OCI-LY1 (cell line): ENCODE results near the gene PFKL.

Experiments
- H2AFZ ChIP-seq: fragments of 200-600 bp; sonication (generic), shearing (Covaris generic); 2 replicates; pipeline ENCODE4 v1.6.0; 2014; ENCODE audit warnings: antibody characterized with exemption, mild to moderate bottlenecking, low read length
- H3F3A ChIP-seq: fragments of 200-600 bp; sonication (generic), shearing (Covaris generic); 2 replicates; pipeline ENCODE4 v1.6.0; 2014; ENCODE audit warnings: mild to moderate bottlenecking, antibody characterized with exemption, low read length, moderate library complexity; ENCODE audit not compliant: insufficient read depth
- H3K27ac ChIP-seq: fragments of 200-600 bp; sonication (generic); 2 replicates; pipeline ENCODE4 v1.5.1; 2014; ENCODE audit warnings: low read length, mixed run types, mild to moderate bottlenecking, low read depth; ENCODE audit not compliant: poor library complexity, severe bottlenecking
- H3K27me3 ChIP-seq: fragments of 200-600 bp; sonication (generic); 2 replicates; pipeline ENCODE4 v1.6.0; 2014; ENCODE audit warnings: antibody characterized with exemption, mild to moderate bottlenecking, low read length, moderate library complexity; ENCODE audit not compliant: insufficient read depth
- H3K36me3 ChIP-seq: fragments of 200-600 bp; sonication (generic); 2 replicates; pipeline ENCODE4 v1.6.1; 2014; ENCODE audit warnings: mild to moderate bottlenecking, antibody characterized with exemption, low read length, moderate library complexity, mixed read lengths; ENCODE audit not compliant: insufficient read depth
- H3K4me1 ChIP-seq: fragments of 200-600 bp; sonication (generic); 2 replicates; pipeline ENCODE4 v1.5.1; 2014; ENCODE audit warnings: mild to moderate bottlenecking, low read length, moderate library complexity; ENCODE audit not compliant: insufficient read depth, severe bottlenecking
- H3K4me2 ChIP-seq: fragments of 200-600 bp; sonication (generic), shearing (Covaris generic); 2 replicates; pipeline ENCODE4 v1.6.1; 2014; ENCODE audit warnings: low read length
- H3K4me3 ChIP-seq: fragments of 200-600 bp; sonication (generic); 2 replicates; pipeline ENCODE4 v1.5.1; 2014; ENCODE audit warnings: low read length, low read depth, mild to moderate bottlenecking, mixed read lengths; ENCODE audit not compliant: poor library complexity, severe bottlenecking
- H3K79me2 ChIP-seq: fragments of 200-600 bp; shearing (Covaris generic); 2 replicates; pipeline ENCODE4 v1.6.1; 2016; ENCODE audit warnings: mixed run types, low read length, mixed read lengths; ENCODE audit not compliant: insufficient read depth
- H3K9ac ChIP-seq: fragments of 200-600 bp; sonication (generic), shearing (Covaris generic); 2 replicates; pipeline ENCODE4 v1.6.1; 2014; ENCODE audit warnings: mild to moderate bottlenecking, low read length, mixed read lengths
- H3K9me2 ChIP-seq: fragments of 200-600 bp; sonication (generic), shearing (Covaris generic); 2 replicates; pipeline ENCODE4 v1.6.1; 2014; ENCODE audit warnings: low read depth, mild to moderate bottlenecking, low read length, mixed read lengths
- H3K9me3 ChIP-seq: fragments of 200-600 bp; shearing (Covaris generic); 2 replicates; pipeline ENCODE4 v1.6.1; 2014; ENCODE audit warnings: low read length, mixed read lengths
- H4K20me1 ChIP-seq: fragments of 200-600 bp; sonication (generic), shearing (Covaris generic); 2 replicates; pipeline ENCODE4 v1.6.0; 2016; ENCODE audit warnings: mild to moderate bottlenecking, low read length; ENCODE audit not compliant: insufficient read depth
- CTCF ChIP-seq: fragments of 200-600 bp; sonication (generic), shearing (Covaris generic); IDR thresholded peaks from 2 replicates; pipeline ENCODE4 v1.5.1; 2017; ENCODE audit warnings: mild to moderate bottlenecking, antibody characterized with exemption, low read length, moderate library complexity, mixed read lengths
- EZH2 ChIP-seq: fragments of 200-600 bp; sonication (generic), shearing (Covaris generic); IDR thresholded peaks from 2 replicates; pipeline ENCODE4 v1.8.0; 2017; ENCODE audit warnings: borderline replicate concordance, mixed run types, mild to moderate bottlenecking, antibody characterized with exemption, low read length, moderate library complexity, mixed read lengths

The PFKL gene

GRCh38 chr21:44290327-44291077 lies 9.4 kb upstream of the PFKL start:
- no peaks in the 10 kb centered on the region for H4K20me1 ChIP-seq
- H3K36me3 ChIP-seq: no peaks in the 10 kb centered on the region
- H3K27ac ChIP-seq: no peak overlapping the region
- H3K79me2 ChIP-seq: no peaks in the 10 kb centered on the region
- H3K9ac ChIP-seq: no peak overlapping the region
- no peaks in the 10 kb centered on the region for H3K4me1 ChIP-seq
- TF ChIP-seq EZH2 (no peak), CTCF (no peak)
- H3K9me3 ChIP-seq: no peaks in the 10 kb centered on the region
- H2AFZ ChIP-seq: no peak overlapping the region
- H3K9me2 ChIP-seq: no peaks in the 10 kb centered on the region
- H3F3A ChIP-seq: no peaks in the 10 kb centered on the region
- H3K27me3 ChIP-seq: 0 out of 2 replicates have a peak, but pooled peaks cover 6% of the 10 kb centered on the region
- no peak overlapping the region for H3K4me2 ChIP-seq
- no peak overlapping the region for H3K4me3 ChIP-seq

DNA sequence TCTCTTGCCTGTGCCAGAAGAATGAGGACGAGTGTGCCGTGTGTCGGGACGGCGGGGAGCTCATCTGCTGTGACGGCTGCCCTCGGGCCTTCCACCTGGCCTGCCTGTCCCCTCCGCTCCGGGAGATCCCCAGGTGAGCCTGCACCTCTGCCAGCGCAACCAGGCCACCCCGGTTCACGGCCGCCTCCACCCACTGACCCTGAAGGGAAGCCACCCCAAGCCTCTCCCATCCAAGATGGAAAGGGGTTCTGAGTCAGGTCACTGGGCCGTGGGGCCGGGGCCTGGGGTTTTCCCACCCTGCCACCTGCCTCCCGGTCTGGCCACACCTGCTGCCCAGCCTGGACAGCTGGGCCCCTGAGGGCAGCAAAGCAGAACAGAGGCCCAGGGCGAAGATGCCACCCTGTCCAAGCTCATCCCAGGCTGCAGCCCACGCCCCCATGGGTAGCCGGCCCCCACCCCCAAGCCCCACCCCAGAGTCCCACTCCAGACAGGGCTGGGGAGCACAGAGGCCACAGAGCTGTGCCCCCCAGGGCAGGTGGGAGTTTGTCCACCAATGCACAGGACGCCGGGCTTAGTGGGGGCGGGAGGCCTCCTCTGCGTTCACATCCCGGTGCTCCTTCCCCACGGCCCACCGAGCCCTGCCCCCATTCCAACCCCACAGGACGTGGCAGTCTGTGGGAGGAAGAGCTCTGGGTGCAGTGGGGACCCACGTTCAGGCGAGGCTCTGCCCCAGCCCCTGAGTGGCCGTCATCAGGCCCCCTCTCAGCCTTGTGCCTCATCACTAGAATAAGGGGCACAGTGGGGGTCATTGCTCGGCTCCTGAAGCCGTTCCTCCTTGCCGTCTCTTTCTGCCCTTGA lies 8.5 kb upstream of the PFKL start:
- TF ChIP-seq CTCF (no peak), EZH2 (no peak)
- Histone ChIP-seq H3K79me2 (no peaks in the 10 kb centered on the region), H3K9me3 (no peaks in the 10 kb centered on the region), H3K27me3 (0 out of 2 replicates have a peak, but pooled peaks cover 11% of the 10 kb centered on the region), H3K4me1 (no peaks in the 10 kb centered on the region), H3K9me2 (no peaks in the 10 kb centered on the region), H4K20me1 (no peaks in the 10 kb centered on the region), H3K36me3 (no peaks in the 10 kb centered on the region), H3F3A (no peaks in the 10 kb centered on the region), H3K9ac (no peak overlapping the region), H3K27ac (no peak overlapping the region), H3K4me2 (no peak overlapping the region), H3K4me3 (no peak overlapping the region), H2AFZ (no peak overlapping the region)

- no peak for TF ChIP-seq CTCF
- no peak for TF ChIP-seq EZH2
These were observed 7.7 kb upstream of the PFKL start for GRCh38 chr21:44291936-44292811.

More at GRCh38 chr21:44291936-44292811, 7.7 kb upstream of the PFKL start:
- H3K4me3 ChIP-seq: no peak overlapping the region
- no peak overlapping the region for H3K9ac ChIP-seq
- no peaks in the 10 kb centered on the region for H3F3A ChIP-seq
- no peaks in the 10 kb centered on the region for H3K9me2 ChIP-seq
- H3K4me2 ChIP-seq: no peak overlapping the region
- H3K79me2 ChIP-seq: no peaks in the 10 kb centered on the region
- H4K20me1 ChIP-seq: no peaks in the 10 kb centered on the region
- no peaks in the 10 kb centered on the region for H3K36me3 ChIP-seq
- H3K27ac ChIP-seq: no peak overlapping the region
- H3K27me3 ChIP-seq: 0 out of 2 replicates have a peak, but pooled peaks cover 11% of the 10 kb centered on the region
- no peaks in the 10 kb centered on the region for H3K9me3 ChIP-seq
- H3K4me1 ChIP-seq: no peaks in the 10 kb centered on the region
- H2AFZ ChIP-seq: no peak overlapping the region
